Right atrium auricular region (tissue), 2 donors: ENCODE measurements around the gene ZNF407. TPM values are rescaled to one million over a fixed set of nuclear protein-coding genes. Genes with fewer than 3 reads are reported as not detected.

Experiments used
- DNase-seq: peaks from one replicate; pipeline ENCODE4 v3.0.0-alpha.2; 2019; ENCODE audit warnings: low spot score
- H3K27ac ChIP-seq, 2 donors: fragments of 200-600 bp; sonication (generic); 1 replicate in 1 of 2; 2 replicates in 1 of 2; pipeline ENCODE4 v1.5.1; 2016 to 2019
- H3K27me3 ChIP-seq, 2 donors: fragments of 200-600 bp; sonication (generic); one replicate each; pipeline versions ENCODE4 v1.5.1 to v1.6.0; 2017 to 2019
- H3K36me3 ChIP-seq: fragments of 200-600 bp; sonication (generic); one replicate; pipeline ENCODE4 v1.5.1; 2016
- H3K4me1 ChIP-seq, 2 donors: fragments of 200-600 bp; sonication (generic); one replicate each; pipeline versions ENCODE4 v1.5.1 to v1.6.0; 2017 to 2019
- H3K4me3 ChIP-seq, 2 donors: fragments of 200-600 bp; sonication (generic); 1 replicate in 1 of 2; 2 replicates in 1 of 2; pipeline ENCODE4 v1.5.1; 2017 to 2019; ENCODE audit warnings: mild to moderate bottlenecking in 1 of 2, moderate library complexity in 1 of 2
- H3K9me3 ChIP-seq, 2 donors: fragments of 200-600 bp; sonication (generic); one replicate each; pipeline ENCODE4 v1.5.1; 2019
- total RNA-seq, 2 donors: library from RNA; depleted of rRNA; stranded (reverse); fragments of >200 nt; gene quantifications; one replicate each; pipeline ENCODE4 v1.1.0, GENCODE V29; 2016
- TF ChIP-seq, protein P1 (sequence below), 2 donors: fragments of 200-600 bp; sonication (generic); IDR thresholded peaks; one replicate each; pipeline ENCODE4 v1.5.1; 2019; ENCODE audit warnings: antibody characterized with exemption in 2 of 2

Gene ZNF407
- total RNA-seq, 2 donors from 2014 or later, result 7.8 to 8.7 TPM

DNA sequence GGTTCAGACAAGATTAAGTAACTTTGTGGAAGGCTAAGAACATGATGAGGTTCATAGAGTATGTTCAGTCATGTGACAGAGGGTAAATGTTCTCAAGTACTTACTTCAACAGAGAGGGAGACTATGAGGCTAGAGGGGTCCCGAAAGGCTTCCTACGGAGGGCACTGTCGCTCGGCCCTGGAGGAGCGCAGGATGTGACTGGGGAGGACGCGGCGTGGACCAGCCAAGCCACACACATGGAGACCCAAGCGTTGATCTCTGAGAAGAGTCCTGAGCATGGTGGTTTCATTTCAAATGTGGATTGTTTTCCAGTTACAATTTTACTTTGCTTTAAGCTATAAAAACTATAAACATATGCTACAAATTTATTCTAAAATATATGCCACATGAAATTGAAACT lies 383.8 kb downstream of the ZNF407 start:
- H3K4me1 ChIP-seq, result no peaks in the 10 kb centered on the region
- peaks cover 5% of the 10 kb centered on the region for H3K36me3 ChIP-seq
- H3K27me3 ChIP-seq, result no peaks in the 10 kb centered on the region
- DNase-seq, result no peak
- TF ChIP-seq, protein P1, sequence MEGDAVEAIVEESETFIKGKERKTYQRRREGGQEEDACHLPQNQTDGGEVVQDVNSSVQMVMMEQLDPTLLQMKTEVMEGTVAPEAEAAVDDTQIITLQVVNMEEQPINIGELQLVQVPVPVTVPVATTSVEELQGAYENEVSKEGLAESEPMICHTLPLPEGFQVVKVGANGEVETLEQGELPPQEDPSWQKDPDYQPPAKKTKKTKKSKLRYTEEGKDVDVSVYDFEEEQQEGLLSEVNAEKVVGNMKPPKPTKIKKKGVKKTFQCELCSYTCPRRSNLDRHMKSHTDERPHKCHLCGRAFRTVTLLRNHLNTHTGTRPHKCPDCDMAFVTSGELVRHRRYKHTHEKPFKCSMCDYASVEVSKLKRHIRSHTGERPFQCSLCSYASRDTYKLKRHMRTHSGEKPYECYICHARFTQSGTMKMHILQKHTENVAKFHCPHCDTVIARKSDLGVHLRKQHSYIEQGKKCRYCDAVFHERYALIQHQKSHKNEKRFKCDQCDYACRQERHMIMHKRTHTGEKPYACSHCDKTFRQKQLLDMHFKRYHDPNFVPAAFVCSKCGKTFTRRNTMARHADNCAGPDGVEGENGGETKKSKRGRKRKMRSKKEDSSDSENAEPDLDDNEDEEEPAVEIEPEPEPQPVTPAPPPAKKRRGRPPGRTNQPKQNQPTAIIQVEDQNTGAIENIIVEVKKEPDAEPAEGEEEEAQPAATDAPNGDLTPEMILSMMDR (IDR thresholded peaks at IDR 0.05), result no peak
- H3K27ac ChIP-seq, result no peak overlapping the region
- no peaks in the 10 kb centered on the region for H3K9me3 ChIP-seq
- H3K4me3 ChIP-seq, result no peak overlapping the region

DNA sequence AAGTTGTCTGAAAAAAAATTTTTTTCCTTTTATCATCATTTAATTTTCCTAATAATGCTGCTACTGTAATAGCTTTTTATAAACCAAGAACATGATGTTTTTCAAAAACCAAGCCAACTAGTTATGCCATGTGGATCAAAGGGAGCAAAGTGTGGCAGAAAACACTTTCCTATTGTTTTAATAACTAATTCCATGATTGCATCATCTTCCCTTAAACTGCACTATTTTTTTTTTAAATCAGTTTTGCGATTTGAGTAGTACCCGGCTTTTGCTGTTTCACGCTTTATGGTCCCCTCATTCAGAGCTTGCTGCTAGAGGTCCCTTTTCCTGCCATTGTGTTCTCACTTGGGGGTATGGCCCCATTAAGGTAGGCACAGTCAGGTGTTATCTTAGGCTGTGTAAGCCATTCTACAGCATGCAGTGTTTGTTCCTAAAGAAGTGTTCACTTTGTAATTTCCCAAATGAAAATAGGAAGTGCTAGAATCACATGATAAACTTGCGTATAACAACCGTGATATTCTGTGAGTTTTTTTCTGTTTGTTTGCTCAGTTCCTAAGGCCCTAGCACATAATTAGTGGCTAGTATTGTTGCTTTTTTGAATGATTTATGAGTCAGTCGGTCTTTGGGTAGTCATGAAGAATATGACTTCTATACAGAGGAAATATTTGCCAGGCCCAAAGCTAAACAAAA lies 385.4 kb downstream of the ZNF407 start:
- Histone ChIP-seq H3K27me3 (no peaks in the 10 kb centered on the region), H3K36me3 (no peaks in the 10 kb centered on the region), H3K9me3 (no peaks in the 10 kb centered on the region), H3K4me3 (no peak overlapping the region), H3K27ac (no peak overlapping the region), H3K4me1 (no peaks in the 10 kb centered on the region)
- DNase-seq, result no peak
- TF ChIP-seq, protein P1 (IDR thresholded peaks at IDR 0.05), result no peak

DNA sequence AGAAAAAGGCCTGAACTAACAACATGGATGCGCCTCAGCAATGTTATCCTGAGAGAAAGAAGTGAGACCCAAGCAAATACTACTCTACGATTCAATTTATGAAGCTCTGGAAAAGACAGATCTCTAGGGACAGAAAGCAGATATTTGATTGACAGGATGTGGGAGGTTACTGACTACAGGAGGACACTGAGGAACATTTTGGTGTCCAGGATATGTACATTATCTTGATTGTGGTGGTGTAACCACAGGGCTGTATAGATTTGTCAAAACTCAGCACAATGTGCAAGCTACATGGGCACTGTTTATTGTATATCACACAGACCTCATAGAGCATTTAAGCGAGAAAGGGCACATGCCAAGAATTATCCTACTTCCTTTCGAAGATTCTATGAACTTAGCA lies 391.5 kb downstream of the ZNF407 start:
- no peaks in the 10 kb centered on the region for H3K27me3 ChIP-seq
- no peaks in the 10 kb centered on the region for H3K36me3 ChIP-seq
- DNase-seq, result no peak
- no peaks in the 10 kb centered on the region for H3K4me1 ChIP-seq
- H3K9me3 ChIP-seq, result no peaks in the 10 kb centered on the region
- H3K4me3 ChIP-seq, result no peak overlapping the region
- no peak overlapping the region for H3K27ac ChIP-seq
- TF ChIP-seq, protein P1 (IDR thresholded peaks at IDR 0.05), result no peak

DNA sequence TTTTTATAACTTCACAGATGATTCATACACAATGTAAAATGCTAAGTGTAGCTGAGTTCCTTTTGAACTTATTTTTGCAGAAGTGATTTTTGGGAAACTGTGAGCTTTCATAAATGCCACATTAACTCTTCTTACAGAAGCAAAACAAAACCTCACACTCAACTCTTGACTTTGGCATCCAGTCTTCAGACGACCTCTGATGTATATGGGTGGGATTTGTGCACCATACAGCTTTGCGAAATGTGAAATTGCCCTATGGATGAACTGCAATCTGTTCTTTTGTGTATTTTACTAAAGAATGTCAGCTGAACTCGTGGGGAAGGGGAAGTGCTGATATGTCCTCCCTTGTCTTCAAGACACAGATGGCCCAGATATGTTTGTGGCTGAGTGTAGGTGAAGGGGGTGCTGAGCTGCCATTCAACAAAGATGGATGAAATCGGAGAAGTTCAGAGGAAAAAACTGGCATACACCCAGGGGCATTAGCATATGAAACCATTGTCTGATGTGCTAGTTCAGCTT lies 393.0 kb downstream of the ZNF407 start:
- Histone ChIP-seq H3K27me3 (no peaks in the 10 kb centered on the region), H3K4me3 (no peak overlapping the region), H3K27ac (no peak overlapping the region), H3K9me3 (no peaks in the 10 kb centered on the region), H3K36me3 (no peaks in the 10 kb centered on the region), H3K4me1 (no peaks in the 10 kb centered on the region)
- no peak for DNase-seq
- TF ChIP-seq, protein P1 (IDR thresholded peaks at IDR 0.05), result no peak

DNA sequence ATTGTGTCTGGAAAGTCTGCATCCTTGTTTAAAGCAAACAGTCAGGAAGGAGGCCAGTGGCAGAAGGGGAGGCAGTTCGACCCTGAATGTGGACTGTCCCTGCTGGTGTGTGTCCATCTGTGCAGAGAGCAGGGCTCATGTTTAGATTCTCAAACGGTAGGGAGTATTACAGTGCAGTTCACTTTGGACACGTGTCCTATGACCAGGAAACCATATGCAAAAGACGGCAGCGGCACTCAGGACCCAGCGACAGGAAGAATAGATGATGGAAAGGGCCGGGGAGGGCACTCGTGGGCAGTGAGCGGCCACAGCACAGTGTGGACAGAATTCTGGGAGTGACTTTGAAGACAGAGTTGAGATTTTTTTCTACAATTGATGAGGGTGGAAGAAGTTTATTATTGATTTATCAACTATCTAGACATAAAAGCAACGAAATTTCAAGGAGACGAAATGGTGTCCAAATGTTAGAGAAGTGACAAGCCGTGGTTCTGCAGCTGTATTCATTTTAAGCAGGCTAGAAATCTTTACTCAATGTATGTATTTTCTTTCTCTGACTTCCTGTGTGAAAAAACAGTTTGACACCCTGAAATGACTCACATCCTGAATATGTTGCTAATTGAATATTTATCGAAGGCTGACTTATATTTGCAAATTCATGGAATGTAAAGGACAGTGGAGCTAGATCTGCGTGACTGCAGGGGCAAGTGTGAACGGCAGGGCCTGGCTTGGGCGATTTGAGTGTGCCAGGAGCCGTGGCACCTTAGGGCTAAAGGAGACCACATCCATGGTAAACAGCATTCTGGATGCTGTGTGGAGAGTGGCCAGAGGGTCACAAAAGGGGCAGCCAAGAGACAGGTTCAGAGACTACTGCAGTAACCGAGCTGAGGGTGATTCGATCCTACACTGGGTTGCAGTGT lies 397.1 kb downstream of the ZNF407 start:
- Histone ChIP-seq H3K4me3 (no peak overlapping the region), H3K27me3 (no peaks in the 10 kb centered on the region), H3K27ac (no peak overlapping the region), H3K4me1 (no peaks in the 10 kb centered on the region), H3K36me3 (no peaks in the 10 kb centered on the region), H3K9me3 (no peaks in the 10 kb centered on the region)
- TF ChIP-seq, protein P1 (IDR thresholded peaks at IDR 0.05), result no peak
- no peak for DNase-seq
